ENCODE measurements around the gene PES1.
"Not testable (repeated sequence)": the region's sequence is repeated elsewhere in the genome, so short reads cannot be mapped to it uniquely, and the experiment has no call there.

The PES1 gene

DNA sequence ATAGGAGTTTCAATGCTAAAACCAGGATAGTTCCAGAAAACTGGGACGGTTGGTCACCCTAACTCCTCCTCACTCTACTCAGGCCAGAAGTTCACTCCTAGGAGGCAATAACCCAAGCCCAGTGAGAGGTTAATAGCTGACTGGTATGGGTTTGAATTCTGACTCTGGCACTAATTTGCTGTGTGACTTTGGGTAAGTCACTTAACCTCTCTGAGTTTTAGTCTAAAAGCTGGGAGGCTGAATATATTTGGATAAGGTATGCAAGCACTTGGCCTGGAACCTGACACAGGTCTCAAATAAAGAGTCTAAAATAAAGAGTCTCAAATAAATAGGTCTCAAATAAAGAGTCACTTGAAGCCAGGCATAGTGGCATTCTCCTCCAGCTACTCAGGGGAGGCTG, 39.0 kb downstream of the PES1 start:
- DNase-seq (ENCODE audit: low read depth) = no peak

DNA sequence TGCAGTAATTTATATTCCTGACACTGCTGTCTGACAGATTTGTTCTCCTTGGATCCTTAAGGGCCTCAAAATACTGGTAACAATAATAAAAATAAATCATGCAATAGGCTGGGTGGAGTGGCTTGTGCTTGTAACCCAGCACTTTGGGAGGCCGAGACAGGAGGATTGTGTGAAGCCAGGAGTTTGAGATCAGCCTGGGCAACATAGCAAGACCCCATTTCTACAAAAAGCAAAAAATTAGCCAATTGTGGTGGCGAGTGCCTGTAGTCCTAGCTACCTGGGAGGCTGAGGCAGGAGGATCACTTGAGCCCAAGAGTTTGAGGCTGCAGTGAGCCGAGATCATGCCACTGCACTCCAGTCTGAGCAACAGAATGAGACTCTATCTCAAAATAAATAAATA, 39.9 kb downstream of the PES1 start:
- not testable (repeated sequence) for DNase-seq (ENCODE audit: low read depth)

DNA sequence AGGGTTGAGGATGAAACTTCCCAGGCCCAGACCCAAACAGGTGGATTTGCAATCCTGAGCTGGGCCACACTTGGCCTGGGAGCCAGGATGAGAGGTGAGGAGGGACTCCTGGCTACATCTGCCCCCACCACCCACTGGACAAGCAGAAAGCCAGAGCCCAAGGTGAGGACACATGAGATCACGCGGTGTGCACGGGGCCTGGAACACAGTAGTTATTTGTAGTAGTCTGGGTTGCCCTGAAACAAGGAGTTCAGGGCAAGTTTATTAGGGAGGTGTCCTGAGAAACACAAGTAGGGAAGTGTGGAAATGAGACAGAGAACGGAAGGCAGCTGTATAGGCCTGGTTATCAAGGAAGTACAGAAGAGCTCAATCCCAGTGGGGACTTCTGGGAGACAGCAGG, 44.5 kb downstream of the PES1 start:
- DNase-seq (ENCODE audit: low read depth) = no peak

DNA sequence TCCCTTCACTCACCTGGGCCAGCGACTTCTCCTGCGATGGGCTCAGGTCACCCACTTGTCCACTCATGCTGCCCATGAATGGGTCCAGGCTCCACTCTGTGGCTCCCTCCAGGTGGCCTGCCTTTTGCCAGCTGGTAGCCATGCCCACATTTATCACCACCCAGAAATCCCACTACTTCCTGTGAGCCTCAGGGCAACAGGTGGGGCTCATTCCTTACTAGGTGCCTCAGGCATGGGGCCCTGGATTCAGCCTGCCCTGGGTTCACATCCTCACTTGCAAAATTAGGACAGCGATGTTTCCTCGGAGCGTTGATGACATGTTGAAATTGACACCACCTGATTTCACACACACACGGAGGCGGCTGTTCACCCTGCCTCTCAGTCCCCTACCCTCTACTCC, 45.1 kb downstream of the PES1 start, which contains the start of gene SEC14L6:
Gene SEC14L6 (minus strand): TSS at position 126 of the 400 bp plus-strand sequence. CDS start 59 bp downstream, at position 67.
- no peak for DNase-seq (ENCODE audit: low read depth)

DNA sequence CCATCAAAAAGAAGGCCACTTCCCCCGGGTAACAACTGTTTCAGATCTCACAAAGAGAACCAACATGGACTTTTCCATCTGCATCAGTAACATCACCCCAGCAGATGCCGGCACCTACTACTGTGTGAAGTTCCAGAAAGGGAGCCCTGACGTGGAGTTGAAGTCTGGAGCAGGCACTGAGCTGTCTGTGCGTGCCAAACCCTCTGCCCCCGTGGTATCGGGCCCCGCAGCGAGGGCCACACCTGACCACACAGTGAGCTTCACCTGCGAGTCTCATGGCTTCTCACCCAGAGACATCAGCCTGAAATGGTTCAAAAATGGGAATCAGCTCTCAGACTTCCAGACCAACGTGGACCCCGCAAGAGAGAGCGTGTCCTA, 48.9 kb downstream of the PES1 start:
- DNase-seq (ENCODE audit: low read depth) = no peak

DNA sequence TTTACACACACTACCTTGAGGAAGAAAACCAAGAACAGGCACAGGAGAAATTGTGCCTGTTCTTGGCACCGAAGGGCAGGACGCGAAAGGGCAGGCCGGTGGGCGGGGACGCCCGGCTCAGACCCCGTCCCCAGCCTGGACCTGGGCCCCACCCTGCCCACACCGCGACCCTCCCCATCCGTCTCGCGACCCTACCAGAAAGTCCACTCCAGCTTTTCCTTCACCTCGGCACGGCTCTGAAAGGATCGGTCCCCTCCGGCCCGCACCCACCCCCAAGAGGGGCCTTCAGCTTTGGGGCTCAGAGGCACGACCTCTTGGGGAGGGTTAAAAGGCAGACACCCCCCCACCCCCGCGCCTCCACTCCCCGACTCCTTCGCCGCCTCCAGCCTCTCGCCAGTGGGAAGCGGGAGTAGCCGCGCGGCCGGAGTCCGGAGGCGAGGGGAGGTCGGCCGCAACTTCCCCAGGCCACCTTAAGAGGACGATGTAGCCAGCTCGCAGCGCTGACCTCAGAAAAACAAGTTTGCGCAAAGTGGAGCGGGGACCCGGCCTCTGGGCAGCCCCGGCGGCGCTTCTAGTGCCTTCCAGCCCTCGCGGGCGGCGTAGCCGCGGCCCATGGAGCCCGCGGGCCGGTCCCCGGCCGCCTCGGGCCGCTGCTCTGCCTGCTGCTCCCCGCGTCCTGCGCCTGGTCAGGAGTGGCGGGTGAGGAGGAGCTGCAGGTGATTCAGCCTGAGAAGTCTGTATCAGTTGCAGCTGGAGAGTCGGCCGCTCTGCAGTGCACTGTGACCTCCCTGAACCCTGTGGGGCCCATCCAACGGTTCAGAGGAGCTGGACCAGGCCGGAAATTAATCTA, 49.5 kb downstream of the PES1 start:
- DNase-seq (ENCODE audit: low read depth) = no peak

DNA sequence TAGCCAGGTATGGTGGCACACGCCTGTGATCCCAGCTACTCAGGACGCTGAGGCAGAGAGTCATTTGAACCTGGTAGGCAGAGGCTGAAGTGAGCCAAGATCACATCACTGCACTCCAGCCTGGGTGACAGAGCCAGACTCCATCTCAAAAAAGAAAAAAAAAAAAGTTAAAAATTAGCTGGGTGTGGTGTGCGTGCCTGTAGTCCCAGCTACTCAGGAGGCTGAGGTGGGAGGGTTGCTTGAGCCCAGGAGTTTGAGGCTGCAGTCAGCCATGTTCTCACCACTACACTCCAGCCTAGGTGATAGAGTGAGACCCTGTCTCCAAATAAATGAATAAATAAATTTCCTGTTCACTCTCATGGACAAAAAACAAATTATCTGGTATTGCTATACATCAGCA, 50.2 kb downstream of the PES1 start:
- not testable (repeated sequence) for DNase-seq (ENCODE audit: low read depth)

DNA sequence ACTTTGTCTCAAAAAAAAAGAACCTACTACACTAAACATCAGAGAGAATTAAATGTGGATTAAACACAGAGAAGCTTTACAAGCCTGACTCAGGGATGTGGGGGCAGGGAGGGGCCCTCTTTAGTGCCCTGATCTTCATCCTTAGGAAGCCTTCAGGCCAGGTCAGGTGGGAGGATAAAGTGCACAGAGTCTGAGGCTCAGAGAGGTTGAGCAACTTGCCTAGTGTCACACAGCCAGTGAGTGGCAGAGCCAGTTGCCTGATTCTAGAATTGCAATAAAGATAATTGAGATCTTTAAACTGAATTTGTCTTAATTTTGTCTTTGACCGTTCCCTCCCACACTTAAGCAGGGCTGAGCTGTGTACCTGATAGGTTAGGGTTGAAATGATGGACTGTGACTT, 52.3 kb downstream of the PES1 start:
- DNase-seq (ENCODE audit: low read depth) = no peak

DNA sequence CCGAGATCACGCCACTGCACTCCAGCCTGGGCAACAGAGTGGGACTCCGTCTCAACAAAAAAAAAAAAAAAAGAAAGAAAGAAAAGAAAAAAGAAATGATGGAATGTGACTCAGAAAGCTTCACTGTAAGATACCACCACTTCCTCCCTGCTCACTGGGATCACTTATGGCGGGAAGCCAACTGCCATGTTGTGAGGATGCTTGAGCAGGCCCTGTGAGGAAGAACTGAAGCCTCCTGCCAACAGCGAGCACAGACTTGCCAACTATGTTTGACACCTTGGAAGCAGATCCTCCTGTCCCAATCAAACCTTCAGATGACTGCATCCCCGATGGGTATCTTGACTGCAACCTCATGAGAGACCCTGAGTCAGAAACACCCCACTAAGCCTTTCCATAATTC, 53.4 kb downstream of the PES1 start:
- no peak for DNase-seq (ENCODE audit: low read depth)

DNA sequence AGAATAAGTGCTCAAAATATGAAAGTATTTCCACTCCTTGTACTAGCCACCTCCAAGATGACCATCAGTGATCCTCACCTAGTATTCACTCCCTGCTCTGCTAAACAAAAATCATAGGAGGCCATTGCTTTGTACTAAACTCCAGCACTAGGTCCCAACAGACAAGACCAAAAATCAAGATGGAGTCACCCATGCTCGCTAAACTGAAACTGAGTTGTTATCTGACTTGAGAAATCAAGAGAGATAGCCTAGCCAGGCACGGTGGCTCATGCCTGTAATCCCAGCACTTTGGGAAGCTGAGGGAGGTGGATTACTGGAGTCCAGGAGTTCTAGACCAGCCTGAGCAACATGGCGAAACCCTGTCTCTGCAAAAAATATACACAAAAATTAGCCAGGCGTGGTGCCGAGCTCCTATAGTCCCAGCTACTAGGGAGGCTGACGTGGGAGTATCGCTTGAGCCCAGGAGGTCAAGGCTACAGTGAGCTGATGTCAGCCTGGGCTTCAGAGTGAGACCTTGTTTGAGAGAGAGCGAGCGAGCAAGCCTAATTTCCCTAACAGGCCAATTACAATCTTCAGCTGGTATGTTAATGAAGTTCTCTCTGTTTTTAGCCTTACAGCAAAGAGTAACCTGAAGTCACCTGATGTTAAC, 54.5 kb downstream of the PES1 start:
- no peak for DNase-seq (ENCODE audit: low read depth)

DNA sequence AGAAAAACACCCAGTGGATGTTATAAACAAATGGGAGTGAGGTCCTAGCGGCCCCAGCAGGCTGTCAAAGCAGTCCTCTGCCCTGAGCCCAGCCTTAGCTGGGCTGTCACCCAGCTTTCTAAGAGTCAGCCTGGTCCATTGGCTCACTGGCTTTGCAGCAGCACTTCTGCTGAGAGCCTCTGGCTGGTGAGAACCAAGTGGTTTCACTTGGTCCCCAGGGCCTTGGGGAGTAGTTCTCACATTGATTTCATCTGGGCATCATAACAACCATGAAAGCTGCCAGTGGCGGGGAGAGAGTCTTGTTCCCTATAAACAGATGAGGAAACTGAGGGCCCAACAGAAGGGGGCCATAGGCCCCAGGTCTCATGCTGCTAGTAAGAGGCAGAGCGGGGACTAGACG, 56.5 kb downstream of the PES1 start:
- DNase-seq (ENCODE audit: low read depth) = no peak

DNA sequence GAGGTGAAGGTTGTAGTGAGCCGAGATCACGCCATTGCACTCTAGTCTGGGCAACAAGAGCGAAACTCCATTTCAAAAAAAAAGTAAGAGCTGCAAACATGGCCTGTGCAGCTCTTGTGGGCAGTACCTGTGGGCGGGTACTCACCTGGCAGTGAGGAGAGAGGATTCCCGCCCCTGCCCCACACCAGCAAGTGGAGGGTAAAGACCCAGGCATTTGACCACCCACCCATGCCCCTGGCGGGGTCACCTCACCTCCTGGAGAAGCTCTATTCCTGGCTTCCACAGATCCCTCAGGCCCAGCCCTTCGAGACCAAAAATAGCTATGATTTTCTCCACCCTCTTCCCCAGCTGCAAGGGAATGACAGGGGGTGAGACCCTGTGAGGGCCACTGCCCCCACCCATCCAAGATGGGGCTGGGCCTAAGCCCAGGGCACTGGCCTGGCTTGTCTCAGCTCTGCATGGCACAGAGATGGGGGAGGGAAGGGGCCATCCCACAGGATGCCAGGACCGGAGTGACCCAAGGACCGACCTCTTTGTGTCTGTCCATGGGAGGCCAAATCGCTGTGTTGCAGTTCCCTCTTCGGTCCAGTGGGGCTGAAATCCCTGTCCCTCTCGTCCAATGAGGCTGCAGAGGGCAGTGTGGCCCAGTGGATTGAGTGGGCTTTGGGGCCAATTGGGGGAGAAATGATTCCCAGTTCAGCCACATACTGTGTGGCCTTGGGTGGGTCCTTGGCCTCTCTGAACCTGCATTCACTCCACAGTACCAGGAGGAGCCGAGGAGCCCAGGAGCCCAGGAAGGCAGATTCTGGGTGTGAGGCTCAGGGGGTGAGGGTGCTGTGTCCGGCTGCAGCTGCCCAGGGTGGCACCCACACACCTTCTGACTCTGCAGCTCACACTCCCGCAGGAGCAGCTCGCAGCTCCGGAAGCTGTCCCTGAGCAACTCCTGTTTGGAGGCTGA, 59.8 kb downstream of the PES1 start:
- no peak for DNase-seq (ENCODE audit: low read depth)

DNA sequence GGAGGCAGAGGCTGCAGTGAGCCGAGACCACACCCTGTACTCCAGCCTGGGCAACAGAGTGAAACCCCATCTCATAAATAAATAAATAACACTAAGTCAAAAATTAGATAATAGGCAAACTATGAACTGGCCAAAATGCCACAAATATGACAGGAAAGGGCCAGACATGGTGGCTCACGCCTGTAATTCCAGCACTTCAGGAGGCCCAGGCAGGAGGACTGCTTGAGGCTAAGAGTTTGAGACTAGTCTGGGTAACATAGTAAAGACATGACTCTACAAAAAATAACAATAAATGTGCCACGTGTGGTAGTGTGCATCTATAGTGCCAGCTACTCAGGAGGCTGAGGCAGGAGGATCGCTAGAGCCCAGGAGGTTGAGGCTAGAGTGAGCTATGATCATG, 65.1 kb downstream of the PES1 start:
- DNase-seq (ENCODE audit: low read depth) = no peak

Measured in HS-5 (cell line).